ENCODE measurements around the gene GPC4.

The GPC4 gene

GRCh38 chrX:133415276-133416105, at the start of gene GPC4:
GPC4 (minus strand) TSS chrX:133415489; CDS start chrX:133414965, 524 bp downstream.
- DNase-seq (ENCODE audit: low spot score) = peak; percentile 10

- no peak for DNase-seq (ENCODE audit: low spot score)
These were observed 45.9 kb upstream of the GPC4 start for GRCh38 chrX:133461231-133461630.

GRCh38 chrX:133454924-133455323, 39.6 kb upstream of the GPC4 start:
- DNase-seq (ENCODE audit: low spot score) = no peak

GRCh38 chrX:133454491-133454914, 39.2 kb upstream of the GPC4 start:
- DNase-seq (ENCODE audit: low spot score) = no peak

- no peak for DNase-seq (ENCODE audit: low spot score)
These were observed 33.3 kb upstream of the GPC4 start for GRCh38 chrX:133448512-133449076.

GRCh38 chrX:133444952-133445831, 29.9 kb upstream of the GPC4 start:
- DNase-seq (ENCODE audit: low spot score) = no peak

- no peak for DNase-seq (ENCODE audit: low spot score)
These were observed 28.9 kb upstream of the GPC4 start for GRCh38 chrX:133444196-133444595.

- DNase-seq (ENCODE audit: low spot score) = no peak
These were observed 25.5 kb upstream of the GPC4 start for GRCh38 chrX:133440797-133441163.

- no peak for DNase-seq (ENCODE audit: low spot score)
These were observed 24.9 kb upstream of the GPC4 start for GRCh38 chrX:133440081-133440796.

- DNase-seq (ENCODE audit: low spot score) = no peak
These were observed 22.5 kb upstream of the GPC4 start for GRCh38 chrX:133437766-133438165.

- no peak for DNase-seq (ENCODE audit: low spot score)
These were observed 22.1 kb upstream of the GPC4 start for GRCh38 chrX:133437356-133437755.

- DNase-seq (ENCODE audit: low spot score) = no peak
These were observed 20.3 kb upstream of the GPC4 start for GRCh38 chrX:133435544-133436124.

GRCh38 chrX:133434197-133434820, 19.0 kb upstream of the GPC4 start:
- DNase-seq (ENCODE audit: low spot score) = no peak

GRCh38 chrX:133419911-133420310, 4.6 kb upstream of the GPC4 start:
- no peak for DNase-seq (ENCODE audit: low spot score)

- DNase-seq (ENCODE audit: low spot score) = no peak
These were observed 3.3 kb upstream of the GPC4 start for GRCh38 chrX:133418588-133418987.

GRCh38 chrX:133417364-133417763, 2.1 kb upstream of the GPC4 start:
- DNase-seq (ENCODE audit: low spot score) = no peak

- DNase-seq (ENCODE audit: low spot score) = peak; percentile 6
These were observed 648 bp downstream of the GPC4 start for GRCh38 chrX:133414406-133415275.

- DNase-seq (ENCODE audit: low spot score) = no peak
These were observed 1.9 kb downstream of the GPC4 start for GRCh38 chrX:133413218-133413925.

- no peak for DNase-seq (ENCODE audit: low spot score)
These were observed 2.6 kb downstream of the GPC4 start for GRCh38 chrX:133412665-133413064.

GRCh38 chrX:133412246-133412645, 3.0 kb downstream of the GPC4 start:
- no peak for DNase-seq (ENCODE audit: low spot score)
